ENCODE results near the gene C2CD4D.

DNA sequence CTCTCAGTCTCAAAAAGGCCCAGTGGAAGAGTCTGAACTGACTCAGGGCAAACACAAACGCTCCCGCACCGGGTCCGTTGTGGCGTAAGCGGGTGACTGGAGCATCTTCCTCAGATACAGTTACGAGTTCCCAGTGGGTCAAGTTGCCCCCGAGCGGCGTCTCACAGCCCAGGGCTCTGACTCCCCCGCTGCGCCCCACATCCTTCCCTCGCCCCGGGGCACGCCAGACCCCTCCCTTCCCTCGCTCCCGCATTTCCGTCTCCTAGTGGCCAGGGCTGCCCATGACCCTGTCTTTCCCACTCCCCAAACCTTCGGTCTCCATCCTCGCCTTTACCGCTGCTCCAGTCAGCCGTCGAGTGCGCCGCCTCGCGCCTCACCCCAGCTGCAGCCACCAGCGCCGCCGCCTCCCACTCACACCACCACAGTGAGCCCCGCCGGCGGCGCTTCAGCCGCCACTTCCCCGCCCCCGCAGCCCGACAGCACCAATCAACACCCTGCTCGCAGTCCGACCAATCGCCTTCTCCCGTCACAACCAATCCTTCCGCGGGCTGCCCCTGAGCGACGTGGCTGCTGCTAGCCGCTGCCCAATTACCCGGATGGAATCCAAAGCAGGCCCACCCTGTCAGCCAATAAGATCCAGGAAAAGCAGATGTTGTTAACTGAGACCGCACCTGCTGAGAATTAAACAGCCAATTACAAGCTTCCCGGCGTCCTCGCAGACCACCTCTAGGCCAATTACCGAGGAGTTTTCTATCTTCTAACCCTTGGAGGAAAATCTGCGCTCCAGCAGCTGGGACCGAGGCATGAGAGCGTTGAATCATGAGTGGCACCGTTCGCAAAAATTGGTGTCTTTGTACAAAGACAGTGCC is 49.3 kb downstream of the C2CD4D start, which contains the start of gene TDRKH:
- TF ChIP-seq EZH2 (IDR thresholded peaks at IDR 0.05; ENCODE audit: borderline replicate concordance, insufficient read depth, low read length, poor library complexity, severe bottlenecking): no peak
- TF ChIP-seq, protein P1, sequence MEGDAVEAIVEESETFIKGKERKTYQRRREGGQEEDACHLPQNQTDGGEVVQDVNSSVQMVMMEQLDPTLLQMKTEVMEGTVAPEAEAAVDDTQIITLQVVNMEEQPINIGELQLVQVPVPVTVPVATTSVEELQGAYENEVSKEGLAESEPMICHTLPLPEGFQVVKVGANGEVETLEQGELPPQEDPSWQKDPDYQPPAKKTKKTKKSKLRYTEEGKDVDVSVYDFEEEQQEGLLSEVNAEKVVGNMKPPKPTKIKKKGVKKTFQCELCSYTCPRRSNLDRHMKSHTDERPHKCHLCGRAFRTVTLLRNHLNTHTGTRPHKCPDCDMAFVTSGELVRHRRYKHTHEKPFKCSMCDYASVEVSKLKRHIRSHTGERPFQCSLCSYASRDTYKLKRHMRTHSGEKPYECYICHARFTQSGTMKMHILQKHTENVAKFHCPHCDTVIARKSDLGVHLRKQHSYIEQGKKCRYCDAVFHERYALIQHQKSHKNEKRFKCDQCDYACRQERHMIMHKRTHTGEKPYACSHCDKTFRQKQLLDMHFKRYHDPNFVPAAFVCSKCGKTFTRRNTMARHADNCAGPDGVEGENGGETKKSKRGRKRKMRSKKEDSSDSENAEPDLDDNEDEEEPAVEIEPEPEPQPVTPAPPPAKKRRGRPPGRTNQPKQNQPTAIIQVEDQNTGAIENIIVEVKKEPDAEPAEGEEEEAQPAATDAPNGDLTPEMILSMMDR (IDR thresholded peaks at IDR 0.05; ENCODE audit: poor library complexity, severe bottlenecking): peak; percentile 68
- TF ChIP-seq POLR2AphosphoS5 (IDR thresholded peaks at IDR 0.05): peak; percentile 89
- no peak for TF ChIP-seq EP300 (conservative IDR thresholded peaks at IDR 0.05; ENCODE audit: poor library complexity, severe bottlenecking)
- TF ChIP-seq SMC3 (conservative IDR thresholded peaks at IDR 0.05; ENCODE audit: poor library complexity): peak; percentile 63
